Mucosa of descending colon (tissue), 3 donors: ENCODE measurements around the gene COMMD6. TPM values are rescaled to one million over a fixed set of nuclear protein-coding genes. Genes with fewer than 3 reads are reported as not detected.
A peak's percentile ranks its signal among the peaks of the same experiment; 100 is the strongest.

ENCODE experiments used
- ATAC-seq: fragments of 200-7000 bp; cut with Tn5 transposase; one replicate; pipeline ENCODE4 v1.9.1; 2020; ENCODE audit warnings: mild to moderate bottlenecking, moderate library complexity
- DNase-seq, 3 donors: peaks; one replicate each; pipeline ENCODE4 v3.0.0-alpha.2; 2020
- H3K36me3 ChIP-seq: fragments of 200-600 bp; one replicate; pipeline ENCODE4 v1.8.0; 2021; ENCODE audit warnings: low read depth, mild to moderate bottlenecking
- H3K4me1 ChIP-seq: fragments of 200-600 bp; one replicate; pipeline ENCODE4 v1.8.0; 2021; ENCODE audit warnings: low read depth, mild to moderate bottlenecking
- H3K4me3 ChIP-seq: fragments of 200-600 bp; one replicate; pipeline ENCODE4 v1.8.0; 2021; ENCODE audit warnings: mild to moderate bottlenecking
- H3K9me3 ChIP-seq: fragments of 200-600 bp; one replicate; pipeline ENCODE4 v1.8.0; 2021; ENCODE audit warnings: mild to moderate bottlenecking
- intact Hi-C, 2 donors: fragments of 100-400 bp; cut with DNase I in 1 of 2; cut with micrococcal nuclease in 1 of 2; formaldehyde crosslinking; loops; one replicate each; pipeline versions ENCODE4 v1.11.0 to v1.11.1; 2022; cut with DNase I, micrococcal nuclease
- total RNA-seq, 3 donors: library from RNA; stranded (reverse); fragmentation: NEBNext Ultra II Directional in 2 of 3; extraction: Animal tissue kit (Norgen Biotek cat#: 25700) in 2 of 3; gene quantifications; one replicate each; pipeline versions ENCODE4 v1.2.1 to v1.2.4, GENCODE V29; 2021 to 2023
- TF ChIP-seq, protein P1 (sequence below): fragments of 200-600 bp; IDR thresholded peaks from one replicate; pipeline ENCODE4 v1.8.0; 2022; ENCODE audit warnings: antibody characterized with exemption, mild to moderate bottlenecking
- donor health status: DM: no; HTN: no; CAD: no; lungs with moderate emphysema.
- donor health status: DM: no; HTN: no; CAD: no.
- donor health status: DM: no; HTN: yes; CAD: no.

COMMD6 gene
- total RNA-seq, 3 donors from 2014 or later, result 97.9 to 192 (median 132) TPM

- intact Hi-C loops, result no loop called here
- Histone ChIP-seq H3K4me3 (no peak overlapping the region), H3K4me1 (no peaks in the 10 kb centered on the region), H3K9me3 (no peaks in the 10 kb centered on the region), H3K36me3 (no peaks in the 10 kb centered on the region)
- TF ChIP-seq, protein P1, sequence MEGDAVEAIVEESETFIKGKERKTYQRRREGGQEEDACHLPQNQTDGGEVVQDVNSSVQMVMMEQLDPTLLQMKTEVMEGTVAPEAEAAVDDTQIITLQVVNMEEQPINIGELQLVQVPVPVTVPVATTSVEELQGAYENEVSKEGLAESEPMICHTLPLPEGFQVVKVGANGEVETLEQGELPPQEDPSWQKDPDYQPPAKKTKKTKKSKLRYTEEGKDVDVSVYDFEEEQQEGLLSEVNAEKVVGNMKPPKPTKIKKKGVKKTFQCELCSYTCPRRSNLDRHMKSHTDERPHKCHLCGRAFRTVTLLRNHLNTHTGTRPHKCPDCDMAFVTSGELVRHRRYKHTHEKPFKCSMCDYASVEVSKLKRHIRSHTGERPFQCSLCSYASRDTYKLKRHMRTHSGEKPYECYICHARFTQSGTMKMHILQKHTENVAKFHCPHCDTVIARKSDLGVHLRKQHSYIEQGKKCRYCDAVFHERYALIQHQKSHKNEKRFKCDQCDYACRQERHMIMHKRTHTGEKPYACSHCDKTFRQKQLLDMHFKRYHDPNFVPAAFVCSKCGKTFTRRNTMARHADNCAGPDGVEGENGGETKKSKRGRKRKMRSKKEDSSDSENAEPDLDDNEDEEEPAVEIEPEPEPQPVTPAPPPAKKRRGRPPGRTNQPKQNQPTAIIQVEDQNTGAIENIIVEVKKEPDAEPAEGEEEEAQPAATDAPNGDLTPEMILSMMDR, result no peak
- ATAC-seq (no peak), DNase-seq (no peak)
These were observed 26.5 kb downstream of the COMMD6 start for GRCh38 chr13:75511051-75511625.

DNA sequence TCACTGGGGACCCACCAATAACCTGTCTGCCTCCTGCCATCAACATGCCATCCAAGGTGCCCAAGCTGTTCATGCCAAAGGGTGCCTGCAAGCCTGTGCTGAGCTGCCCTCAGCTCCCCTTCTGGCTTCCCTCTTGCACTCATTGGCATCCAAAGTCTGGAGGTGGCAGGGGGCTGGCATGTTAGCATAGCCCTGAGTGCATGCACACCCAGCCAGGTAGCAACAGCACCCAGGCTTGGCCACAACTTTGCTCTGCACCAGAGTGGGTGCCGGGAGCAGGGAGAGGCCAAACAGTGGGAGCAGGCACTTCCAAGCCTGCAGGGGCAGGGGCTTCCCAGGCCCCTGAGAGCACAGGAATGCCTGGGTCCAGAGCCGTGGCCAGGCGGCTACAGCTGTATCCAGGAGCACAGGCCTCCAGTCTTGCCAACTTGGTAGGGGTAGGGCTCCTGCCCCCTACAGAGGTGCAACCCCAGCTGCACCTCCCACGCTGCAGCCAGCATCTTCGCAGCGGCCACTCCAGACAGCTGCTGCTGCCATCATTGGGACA lies 29.6 kb downstream of the COMMD6 start:
- TF ChIP-seq, protein P1, result no peak
- H3K4me3 ChIP-seq, result no peak overlapping the region
- no peak for ATAC-seq
- H3K36me3 ChIP-seq, result no peaks in the 10 kb centered on the region
- DNase-seq, result no peak
- intact Hi-C loops, result no loop called here
- no peaks in the 10 kb centered on the region for H3K9me3 ChIP-seq
- H3K4me1 ChIP-seq, result no peaks in the 10 kb centered on the region

GRCh38 chr13:75507027-75508001 lies 30.3 kb downstream of the COMMD6 start:
- TF ChIP-seq, protein P1, result no peak
- H3K4me3 ChIP-seq, result no peak overlapping the region
- H3K4me1 ChIP-seq, result no peaks in the 10 kb centered on the region
- H3K9me3 ChIP-seq, result no peaks in the 10 kb centered on the region
- intact Hi-C loops, result no loop called here
- ATAC-seq, result peak; percentile 9
- H3K36me3 ChIP-seq, result no peaks in the 10 kb centered on the region
- no peak for DNase-seq

DNA sequence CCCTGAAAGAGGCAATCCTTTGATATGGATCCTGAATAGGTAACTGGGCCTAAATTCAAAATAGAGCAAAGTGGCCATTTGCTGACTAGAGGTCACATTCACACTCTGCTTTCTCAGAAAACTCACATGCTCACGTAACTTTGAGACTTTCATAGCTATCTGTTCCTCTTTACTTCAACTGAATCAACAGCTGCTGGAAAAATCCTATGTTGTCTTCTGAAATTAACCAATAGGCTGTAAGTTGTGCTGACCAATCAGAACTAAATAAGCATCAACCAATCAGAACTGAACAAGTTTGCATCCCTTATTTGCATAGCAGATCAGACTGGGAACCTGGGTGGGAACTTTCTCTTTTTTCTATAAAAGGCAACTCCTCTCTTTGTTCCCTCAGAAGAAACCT lies 31.6 kb downstream of the COMMD6 start:
- intact Hi-C loops, result no loop called here
- TF ChIP-seq, protein P1, result no peak
- H3K4me3 ChIP-seq, result no peak overlapping the region
- ATAC-seq (no peak), DNase-seq (no peak)
- H3K36me3 ChIP-seq, result no peaks in the 10 kb centered on the region
- H3K9me3 ChIP-seq, result no peaks in the 10 kb centered on the region
- no peaks in the 10 kb centered on the region for H3K4me1 ChIP-seq

DNA sequence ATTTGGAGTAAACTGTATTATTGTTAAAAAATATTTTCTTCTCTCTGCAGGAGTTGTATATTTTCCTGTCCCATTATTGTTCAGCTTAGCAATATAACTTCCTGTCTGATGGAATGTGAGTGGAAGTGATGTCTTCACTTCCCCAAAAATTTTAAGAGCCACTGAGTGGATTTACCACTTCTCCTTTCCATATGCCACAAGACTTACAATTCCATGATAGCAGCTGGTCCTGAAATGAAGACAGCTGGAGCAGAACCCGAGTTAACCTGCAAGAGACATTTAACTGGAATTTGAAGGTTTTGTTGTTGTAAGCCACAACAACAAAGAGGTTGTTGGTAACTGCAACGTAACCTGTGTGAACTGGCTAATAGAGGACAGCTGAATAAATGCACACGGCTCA lies 32.3 kb downstream of the COMMD6 start:
- Histone ChIP-seq H3K4me1 (no peaks in the 10 kb centered on the region), H3K9me3 (no peaks in the 10 kb centered on the region), H3K4me3 (no peak overlapping the region), H3K36me3 (no peaks in the 10 kb centered on the region)
- DNase-seq (no peak), ATAC-seq (no peak)
- intact Hi-C loops, result no loop called here
- TF ChIP-seq, protein P1, result no peak
